GM12878 (cell line): ENCODE measurements around the gene NUDT16L1. TPM values are rescaled to one million over a fixed set of nuclear protein-coding genes. Genes with fewer than 3 reads are reported as not detected.

Experiments used
- ATAC-seq: fragments of 200-7000 bp; cut with Tn5 transposase; 3 replicates; pipeline ENCODE4 v1.9.1; 2020; ENCODE audit warnings: mild to moderate bottlenecking, moderate library complexity
- BruUV-seq: library from RNA; stranded (reverse); fragments of 400-500 nt; replicated peaks from 2 replicates; lab custom pipeline; 2021; lab: Mats Ljungman, UMichigan
- CTCF ChIA-PET: fragments of 300-600 bp; sonication (Branson Sonifier 250); formaldehyde crosslinking; extraction: SDS; loops from one replicate; lab custom pipeline; 2021; ENCODE audit warnings: inconsistent platforms; lab: Yijun Ruan, JAX
- POLR2A ChIA-PET: fragments of 350-600 bp; formaldehyde crosslinking; extraction: SDS; loops from one replicate; lab custom pipeline; 2021; ENCODE audit warnings: inconsistent platforms; lab: Charles Lee
- RAD21 ChIA-PET: fragments of 300-600 bp; sonication (Branson Sonifier 250); formaldehyde crosslinking; loops from one replicate; lab custom pipeline; 2023; ENCODE audit warnings: antibody characterized with exemption; ENCODE audit not compliant: unreplicated experiment; lab: Charles Lee
- SMC1A ChIA-PET: fragments of 300-600 bp; sonication (Branson Sonifier 250); formaldehyde crosslinking; loops from one replicate; lab custom pipeline; 2023; ENCODE audit not compliant: unreplicated experiment, uncharacterized antibody; lab: Charles Lee
- DNase-seq: peaks from one replicate; pipeline ENCODE4 v3.0.0-alpha.2; 2011; ENCODE audit warnings: low read depth, low spot score
- FAIRE-seq: peaks from 3 replicates; lab custom pipeline; 2011; peaks lifted over from hg19 to GRCh38; lab: Jason Lieb, UNC
- H2AFZ ChIP-seq: 2 replicates; pipeline ENCODE4 v1.6.0; 2011; ENCODE audit warnings: low read depth, low read length, control low read depth; ENCODE audit not compliant: control insufficient read depth
- H3K27ac ChIP-seq: 2 replicates; pipeline ENCODE4 v1.5.1; 2011; ENCODE audit warnings: control low read depth; ENCODE audit not compliant: control insufficient read depth, insufficient read depth
- H3K27me3 ChIP-seq, 2 experiments: replicated peaks in 1 of 2; 2 replicates each; pipeline versions ENCODE4 v1.6.0 to v1.6.1; 2011; ENCODE audit warnings: low read length in 1 of 2; ENCODE audit not compliant: control insufficient read depth in 2 of 2, insufficient read depth in 2 of 2
- H3K36me3 ChIP-seq, 2 experiments: 2 replicates each; pipeline ENCODE4 v1.5.1; 2011; ENCODE audit warnings: low read length in 1 of 2; ENCODE audit not compliant: control insufficient read depth in 2 of 2, insufficient read depth in 2 of 2
- H3K4me1 ChIP-seq: 2 replicates; pipeline ENCODE4 v1.6.1; 2011; ENCODE audit warnings: mild to moderate bottlenecking, low read length, moderate library complexity, mixed read lengths; ENCODE audit not compliant: control insufficient read depth, insufficient read depth
- H3K4me2 ChIP-seq: 2 replicates; pipeline ENCODE4 v1.6.0; 2011; ENCODE audit warnings: control low read depth; ENCODE audit not compliant: control insufficient read depth, insufficient read depth
- H3K4me3 ChIP-seq: fragments of 200-600 bp; sonication (generic); 2 replicates; pipeline ENCODE4 v1.5.1; 2016
- H3K79me2 ChIP-seq: 2 replicates; pipeline ENCODE4 v1.6.0; 2011; ENCODE audit warnings: low read length; ENCODE audit not compliant: control insufficient read depth, insufficient read depth
- H3K9ac ChIP-seq: 2 replicates; pipeline ENCODE4 v1.8.0; 2011; ENCODE audit warnings: low read length, control low read depth, mixed read lengths; ENCODE audit not compliant: control insufficient read depth, insufficient read depth
- H3K9me3 ChIP-seq: replicated peaks from 3 replicates; pipeline ENCODE4 v1.5.1; 2011; ENCODE audit warnings: mild to moderate bottlenecking, low read length; ENCODE audit not compliant: control insufficient read depth, insufficient read depth
- H4K20me1 ChIP-seq: 2 replicates; pipeline ENCODE4 v1.6.0; 2011; ENCODE audit not compliant: control insufficient read depth, insufficient read depth
- EP300 ChIP-seq, 2 experiments: fragments of 150-350 bp in 1 of 2; IDR thresholded peaks; 2 replicates each; pipeline ENCODE4 v1.6.1; 2011 to 2012; ENCODE audit warnings: low read depth in 2 of 2, low read length in 2 of 2, borderline replicate concordance in 1 of 2, improper control_type of control experiment in 1 of 2, inconsistent platforms in 1 of 2; ENCODE audit not compliant: control insufficient read depth in 1 of 2
- KAT2A ChIP-seq: conservative IDR thresholded peaks from 2 replicates; pipeline ENCODE4 v1.6.1; 2011; ENCODE audit warnings: low read depth, low read length; ENCODE audit not compliant: control insufficient read depth
- MTA3 ChIP-seq: IDR thresholded peaks from 2 replicates; pipeline ENCODE4 v1.6.1; 2012; ENCODE audit warnings: low read length, inconsistent platforms, borderline replicate concordance
- RAD21 ChIP-seq: IDR thresholded peaks from 2 replicates; pipeline ENCODE4 v1.6.1; 2011; ENCODE audit warnings: mild to moderate bottlenecking, low read depth, low read length, moderate library complexity; ENCODE audit not compliant: insufficient read depth
- SMAD5 ChIP-seq: IDR thresholded peaks from 2 replicates; pipeline ENCODE4 v1.6.1; 2016; ENCODE audit warnings: antibody characterized with exemption, low read depth
- SPI1 ChIP-seq: IDR thresholded peaks from 2 replicates; pipeline ENCODE4 v1.6.1; 2011; ENCODE audit warnings: low read depth, mild to moderate bottlenecking, low read length, moderate library complexity, borderline replicate concordance; ENCODE audit not compliant: insufficient read depth
- ZNF24 ChIP-seq: fragments of 450-650 bp; IDR thresholded peaks from 2 replicates; pipeline ENCODE4 v1.6.1; 2017; ENCODE audit warnings: antibody characterized with exemption, mild to moderate bottlenecking
- WGBS: methylation state at CpG from one replicate; pipeline ENCODE4 v1.1.6; 2016; ENCODE audit warnings: low lambda C conversion rate; ENCODE audit not compliant: insufficient replicate concordance, insufficient coverage; ENCODE audit errors: missing lambda C conversion rate; 5-methylcytosine and 5-hydroxymethylcytosine counted together
- in situ Hi-C: fragments of 300-500 bp; cut with MboI; formaldehyde crosslinking; loops from 9 replicates; pipeline ENCODE4 v1.14.3; 2018; ENCODE audit warnings: mixed read lengths
- intact Hi-C: fragments of 100-400 bp; cut with micrococcal nuclease; formaldehyde crosslinking; loops from one replicate; pipeline ENCODE4 v1.14.2; 2022; ENCODE audit not compliant: unreplicated experiment
- polyA plus RNA-seq, 11 experiments: library from polyadenylated mRNA; depleted of rRNA in 4 of 11; unstranded in 6 of 11; stranded (reverse) in 5 of 11; fragments of >200 nt; fragmentation: Nextera tagmentation in 4 of 11; fragmentation: Illumina TruSeq in 1 of 11; extraction: Ambion mirVana in 4 of 11; extraction: Trizol in 1 of 11; gene quantifications; 1 replicate in 1 of 11; 2 replicates in 10 of 11; pipeline versions ENCODE4 v1.2.1 to v1.2.3, GENCODE V29; 2011 to 2016; ENCODE audit warnings: inconsistent platforms in 2 of 11, missing spikeins in 2 of 11, low read depth in 1 of 11
- total RNA-seq, 4 experiments: library from RNA; depleted of rRNA in 3 of 4; stranded (reverse); fragments of >200 nt in 3 of 4; fragmentation: Illumina TruSeq in 1 of 4; extraction: Trizol in 1 of 4; gene quantifications; 2 replicates each; pipeline versions ENCODE4 v1.2.1 to v1.2.3, GENCODE V29; 2013 to 2021

The NUDT16L1 gene
- total and polyA plus RNA-seq, 10 of the 15 experiments (the other 5 are each of a cell fraction or from before 2014, with no cell fraction given), result 1.4 to 77.7 (median 28.9) TPM

DNA sequence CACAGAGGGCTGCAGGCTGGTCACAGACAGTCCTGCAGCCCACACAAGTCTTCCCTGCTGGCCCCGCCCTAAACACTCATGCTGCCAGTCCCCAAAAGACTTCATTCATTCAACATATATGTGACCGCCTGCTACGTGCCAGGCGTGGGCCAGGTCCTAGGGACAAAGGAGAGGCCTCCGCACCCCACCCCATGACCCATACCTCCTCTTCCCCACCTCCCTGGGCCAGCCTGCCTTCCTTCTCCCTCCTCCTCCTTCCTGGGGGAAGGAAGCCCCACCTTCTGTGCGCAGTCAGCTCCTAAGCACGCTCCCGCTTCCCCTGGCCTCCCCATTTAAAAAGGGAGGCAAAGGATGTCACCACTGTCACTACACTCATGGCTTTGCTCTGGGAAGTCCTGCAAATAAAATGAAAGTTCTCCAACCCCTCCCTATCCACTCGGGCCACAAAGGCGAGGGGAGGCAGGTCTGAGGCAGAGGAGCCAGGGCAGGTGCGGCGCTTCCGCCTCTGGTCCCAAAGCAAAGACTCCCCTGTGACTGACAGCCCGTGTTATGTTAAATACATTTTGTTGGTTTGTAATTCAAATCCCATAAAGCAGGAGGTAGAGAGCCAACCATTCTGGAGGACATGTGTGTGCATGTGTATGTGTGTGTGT is 50.0 kb downstream of the NUDT16L1 start:
- H3K4me2 ChIP-seq, result 0 out of 2 replicates have a peak overlapping the region, but pooled peaks have one; percentile 17
- H4K20me1 ChIP-seq, result no peaks in the 10 kb centered on the region
- H3K9ac ChIP-seq, result no peak overlapping the region
- no peaks in the 10 kb centered on the region for H3K36me3 ChIP-seq
- H2AFZ ChIP-seq, result no peak overlapping the region; the same call in 1 of the 2 replicates
- intact Hi-C loops, result no loop called here
- no peaks in the 10 kb centered on the region for H3K79me2 ChIP-seq
- H3K27ac ChIP-seq, result no peak overlapping the region
- in situ Hi-C loops, result no loop called here
- TF ChIP-seq SMAD5 (no peak), ZNF24 (no peak), MTA3 (no peak), KAT2A (no peak), RAD21 (no peak)
- FAIRE-seq (no peak), ATAC-seq (no peak), DNase-seq (no peak)
- ChIA-PET CTCF (no interaction called here), POLR2A (no interaction called here), SMC1A (no interaction called here), RAD21 (no interaction called here)
- H3K4me3 ChIP-seq, result no peak overlapping the region
- no peaks in the 10 kb centered on the region for H3K9me3 ChIP-seq
- 54% methylated on average over 14 of the region's 14 CpGs for WGBS
- no TSS peak for BruUV-seq
- peaks cover 1% of the 10 kb centered on the region; the same call in 1 of the 2 replicates for H3K4me1 ChIP-seq
- H3K27me3 ChIP-seq, result no peaks in the 10 kb centered on the region

DNA sequence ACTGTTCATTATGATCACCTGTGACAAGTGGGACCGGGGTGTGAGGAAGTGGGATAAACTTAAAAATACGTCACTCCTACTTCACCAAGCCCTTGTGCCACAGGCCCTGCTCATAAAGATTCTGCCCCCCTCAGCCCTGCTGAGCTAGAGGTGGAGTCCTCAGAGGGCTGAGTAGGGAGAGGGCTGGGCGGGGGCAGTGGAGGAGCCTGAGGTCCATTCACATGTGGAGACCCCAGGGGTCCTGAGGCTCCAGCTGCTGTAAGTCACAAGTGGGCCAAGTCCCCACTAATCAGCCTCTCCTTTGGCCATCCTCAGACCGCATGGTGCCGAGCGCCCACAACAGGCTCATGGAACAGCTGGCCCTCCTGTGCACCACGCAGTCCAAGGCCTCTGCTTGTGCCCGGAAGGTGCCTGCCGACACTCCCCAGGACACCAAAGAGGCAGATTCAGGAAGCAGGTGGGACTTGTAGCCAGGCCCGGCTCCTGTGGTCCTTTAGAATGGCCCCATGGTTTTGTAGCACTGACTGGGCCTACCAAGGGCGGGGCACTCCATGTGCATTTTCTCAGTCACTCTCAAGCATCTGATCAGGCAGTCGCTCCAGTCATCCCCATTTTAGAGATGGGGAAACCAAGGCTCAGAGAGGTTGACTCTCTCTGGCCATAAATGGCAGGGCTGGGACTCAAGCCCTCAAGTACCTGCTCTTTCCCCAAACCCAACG is 51.4 kb downstream of the NUDT16L1 start:
- in situ Hi-C loops, result no loop called here
- POLR2A ChIA-PET, result no interaction called here
- TF ChIP-seq EP300 (IDR thresholded peaks at IDR 0.05; ENCODE audit: borderline replicate concordance in 1 of 2, control insufficient read depth in 1 of 2, low read depth in 2 of 2, low read length in 2 of 2) (no peak), SPI1 (peak; percentile 46; the same call in 1 of the 2 replicates)
- no peaks in the 10 kb centered on the region for H3K9me3 ChIP-seq
- RAD21 ChIA-PET, result no interaction called here
- no peak overlapping the region for H2AFZ ChIP-seq
- H3K79me2 ChIP-seq, result no peaks in the 10 kb centered on the region
- H3K4me2 ChIP-seq, result no peak overlapping the region
- no peak overlapping the region for H3K4me3 ChIP-seq
- CTCF ChIA-PET, result no interaction called here
- H3K4me1 ChIP-seq, result peaks cover 8% of the 10 kb centered on the region
- intact Hi-C loops, result no loop called here
- no peaks in the 10 kb centered on the region; a peak in 1 of 4 replicates for H3K36me3 ChIP-seq
- H3K9ac ChIP-seq, result no peak overlapping the region
- H3K27me3 ChIP-seq, result no peaks in the 10 kb centered on the region
- SMC1A ChIA-PET, result no interaction called here
- H4K20me1 ChIP-seq, result no peaks in the 10 kb centered on the region
- 69% methylated on average over 13 of the region's 13 CpGs for WGBS
- ATAC-seq (no peak), DNase-seq (no peak), FAIRE-seq (no peak)
- BruUV-seq, result no TSS peak
- no peak overlapping the region for H3K27ac ChIP-seq
